ENCODE measurements around the gene ELF1. TPM values are rescaled to one million over a fixed set of nuclear protein-coding genes. Genes with fewer than 3 reads are reported as not detected.

The ELF1 gene
- total RNA-seq, 1 donor from 2014 or later = 19.2 TPM

- no peaks in the 10 kb centered on the region for H3K4me1 Mint-ChIP-seq
- DNase-seq (ENCODE audit: low read depth, low spot score) = no peak
- TF ChIP-seq, protein P1, sequence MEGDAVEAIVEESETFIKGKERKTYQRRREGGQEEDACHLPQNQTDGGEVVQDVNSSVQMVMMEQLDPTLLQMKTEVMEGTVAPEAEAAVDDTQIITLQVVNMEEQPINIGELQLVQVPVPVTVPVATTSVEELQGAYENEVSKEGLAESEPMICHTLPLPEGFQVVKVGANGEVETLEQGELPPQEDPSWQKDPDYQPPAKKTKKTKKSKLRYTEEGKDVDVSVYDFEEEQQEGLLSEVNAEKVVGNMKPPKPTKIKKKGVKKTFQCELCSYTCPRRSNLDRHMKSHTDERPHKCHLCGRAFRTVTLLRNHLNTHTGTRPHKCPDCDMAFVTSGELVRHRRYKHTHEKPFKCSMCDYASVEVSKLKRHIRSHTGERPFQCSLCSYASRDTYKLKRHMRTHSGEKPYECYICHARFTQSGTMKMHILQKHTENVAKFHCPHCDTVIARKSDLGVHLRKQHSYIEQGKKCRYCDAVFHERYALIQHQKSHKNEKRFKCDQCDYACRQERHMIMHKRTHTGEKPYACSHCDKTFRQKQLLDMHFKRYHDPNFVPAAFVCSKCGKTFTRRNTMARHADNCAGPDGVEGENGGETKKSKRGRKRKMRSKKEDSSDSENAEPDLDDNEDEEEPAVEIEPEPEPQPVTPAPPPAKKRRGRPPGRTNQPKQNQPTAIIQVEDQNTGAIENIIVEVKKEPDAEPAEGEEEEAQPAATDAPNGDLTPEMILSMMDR (conservative IDR thresholded peaks at IDR 0.05) = no peak
- peaks cover 18% of the 10 kb centered on the region for H3K36me3 Mint-ChIP-seq (ENCODE audit: low read depth)
- H3K4me3 Mint-ChIP-seq = no peak overlapping the region
- no peaks in the 10 kb centered on the region for H3K27me3 Mint-ChIP-seq (ENCODE audit: low read depth)
- H3K9me3 Mint-ChIP-seq = peaks cover 2% of the 10 kb centered on the region
- no peak overlapping the region for H3K27ac Mint-ChIP-seq (ENCODE audit: unreplicated experiment)
These were observed 57.9 kb downstream of the ELF1 start for GRCh38 chr13:40961214-40961613.

DNA sequence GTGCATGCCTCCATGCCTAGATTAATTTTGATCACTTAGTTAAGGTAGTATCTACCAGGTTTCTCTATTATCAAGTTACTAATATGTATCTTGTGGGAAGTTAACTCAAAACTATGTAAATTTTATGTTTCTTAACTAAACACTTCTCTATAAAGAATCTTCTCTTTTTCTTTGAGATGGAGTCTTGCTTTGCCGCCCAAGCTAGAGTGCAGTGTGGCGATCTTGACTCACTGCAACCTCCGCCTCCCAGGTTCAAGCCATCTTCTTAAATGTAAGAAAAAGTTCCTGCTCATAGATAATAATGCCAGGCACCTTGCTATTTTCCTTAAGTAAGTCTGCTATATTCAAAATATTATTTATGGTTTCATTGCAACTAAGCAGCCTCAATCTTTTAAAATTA, 58.4 kb downstream of the ELF1 start:
- TF ChIP-seq, protein P1 (conservative IDR thresholded peaks at IDR 0.05) = no peak
- Mint-ChIP-seq H3K4me3 (no peak overlapping the region), H3K36me3 (ENCODE audit: low read depth) (peaks cover 20% of the 10 kb centered on the region), H3K4me1 (no peaks in the 10 kb centered on the region), H3K9me3 (peaks cover 2% of the 10 kb centered on the region), H3K27me3 (ENCODE audit: low read depth) (no peaks in the 10 kb centered on the region), H3K27ac (ENCODE audit: unreplicated experiment) (no peak overlapping the region)
- DNase-seq (ENCODE audit: low read depth, low spot score) = no peak

GRCh38 chr13:40958655-40959054, 60.5 kb downstream of the ELF1 start:
- Mint-ChIP-seq H3K27ac (ENCODE audit: unreplicated experiment) (no peak overlapping the region), H3K27me3 (ENCODE audit: low read depth) (no peaks in the 10 kb centered on the region), H3K36me3 (ENCODE audit: low read depth) (peaks cover 26% of the 10 kb centered on the region)

GRCh38 chr13:40946485-40946884, 72.6 kb downstream of the ELF1 start:
- H3K4me3 Mint-ChIP-seq = no peak overlapping the region
- no peak for DNase-seq (ENCODE audit: low read depth, low spot score)
- H3K9me3 Mint-ChIP-seq = no peaks in the 10 kb centered on the region
- TF ChIP-seq, protein P1 (conservative IDR thresholded peaks at IDR 0.05) = no peak
- no peaks in the 10 kb centered on the region for H3K4me1 Mint-ChIP-seq
- H3K36me3 Mint-ChIP-seq (ENCODE audit: low read depth) = peaks cover 11% of the 10 kb centered on the region
- H3K27ac Mint-ChIP-seq (ENCODE audit: unreplicated experiment) = no peak overlapping the region
- H3K27me3 Mint-ChIP-seq (ENCODE audit: low read depth) = no peaks in the 10 kb centered on the region

More at GRCh38 chr13:40958655-40959054, 60.5 kb downstream of the ELF1 start:
- H3K4me1 Mint-ChIP-seq = no peaks in the 10 kb centered on the region
- H3K4me3 Mint-ChIP-seq = no peak overlapping the region
- peaks cover 2% of the 10 kb centered on the region for H3K9me3 Mint-ChIP-seq
- no peak for DNase-seq (ENCODE audit: low read depth, low spot score)
- TF ChIP-seq, protein P1 (conservative IDR thresholded peaks at IDR 0.05) = no peak

- Mint-ChIP-seq H3K4me3 (no peak overlapping the region), H3K4me1 (no peaks in the 10 kb centered on the region), H3K9me3 (no peaks in the 10 kb centered on the region), H3K27me3 (ENCODE audit: low read depth) (no peaks in the 10 kb centered on the region), H3K27ac (ENCODE audit: unreplicated experiment) (no peak overlapping the region), H3K36me3 (ENCODE audit: low read depth) (peaks cover 4% of the 10 kb centered on the region)
- TF ChIP-seq, protein P1 (conservative IDR thresholded peaks at IDR 0.05) = no peak
- no peak for DNase-seq (ENCODE audit: low read depth, low spot score)
These were observed 76.0 kb downstream of the ELF1 start for GRCh38 chr13:40943073-40943472.

GRCh38 chr13:40941581-40941980, 77.5 kb downstream of the ELF1 start:
- H3K4me1 Mint-ChIP-seq = no peaks in the 10 kb centered on the region
- no peak overlapping the region for H3K4me3 Mint-ChIP-seq
- no peaks in the 10 kb centered on the region for H3K36me3 Mint-ChIP-seq (ENCODE audit: low read depth)
- no peak overlapping the region for H3K27ac Mint-ChIP-seq (ENCODE audit: unreplicated experiment)
- no peaks in the 10 kb centered on the region for H3K27me3 Mint-ChIP-seq (ENCODE audit: low read depth)
- DNase-seq (ENCODE audit: low read depth, low spot score) = no peak
- no peaks in the 10 kb centered on the region for H3K9me3 Mint-ChIP-seq
- TF ChIP-seq, protein P1 (conservative IDR thresholded peaks at IDR 0.05) = no peak

Data from neural crest cell (in vitro differentiated cells).